GM12892 (cell line): ENCODE data around the gene DOP1B.

Experiments used
- POLR2A ChIP-seq: IDR thresholded peaks from 2 replicates; pipeline ENCODE4 v1.6.1; 2011; ENCODE audit warnings: low read depth, low read length, control low read depth
- POLR2AphosphoS5 ChIP-seq: IDR thresholded peaks from 2 replicates; pipeline ENCODE4 v1.6.1; 2011; ENCODE audit warnings: low read depth, low read length, control low read depth
- TAF1 ChIP-seq: IDR thresholded peaks from 2 replicates; pipeline ENCODE4 v1.6.1; 2011; ENCODE audit warnings: low read depth, mild to moderate bottlenecking, control low read depth, low read length, borderline replicate concordance

DNA sequence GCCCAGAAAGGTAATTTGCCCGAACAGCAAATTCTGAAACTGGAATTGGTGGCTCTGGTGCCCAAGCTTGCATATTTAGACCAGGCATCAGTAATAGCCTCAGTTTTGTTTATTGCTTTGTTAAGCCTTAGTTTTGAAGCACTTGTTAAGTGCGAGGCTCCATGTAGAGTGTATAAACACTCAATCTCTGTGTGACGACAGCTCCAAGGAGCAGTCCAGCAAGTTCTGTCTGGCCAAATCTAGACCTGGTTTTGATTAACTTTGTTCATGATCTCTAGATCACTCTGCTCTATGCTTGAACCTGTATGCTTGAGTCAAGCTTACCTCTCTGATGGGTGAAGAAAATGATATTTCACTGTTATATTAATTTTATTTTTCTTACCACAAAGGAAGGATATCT, 37.4 kb downstream of the DOP1B start:
- no peak for TF ChIP-seq POLR2A
- TF ChIP-seq TAF1 = no peak
- no peak for TF ChIP-seq POLR2AphosphoS5
